Endothelial cell (in vitro differentiated cells): ENCODE results near the gene IFRD2. TPM values are rescaled to one million over a fixed set of nuclear protein-coding genes. Genes with fewer than 3 reads are reported as not detected.
A peak's percentile ranks its signal among the peaks of the same experiment; 100 is the strongest.

ENCODE experiments used
- DNase-seq: peaks from one replicate; pipeline ENCODE4 v3.0.0; 2021; ENCODE audit warnings: low spot score
- H3K27ac Mint-ChIP-seq: one replicate; pipeline ENCODE4 v1.8.0; 2021; ENCODE audit warnings: mixed read lengths, inconsistent platforms; ENCODE audit not compliant: unreplicated experiment
- H3K27me3 Mint-ChIP-seq: one replicate; pipeline ENCODE4 v1.8.0; 2021; ENCODE audit warnings: mild to moderate bottlenecking, moderate library complexity, mixed read lengths, inconsistent platforms; ENCODE audit not compliant: unreplicated experiment
- H3K36me3 Mint-ChIP-seq: one replicate; pipeline ENCODE4 v1.8.0; 2021; ENCODE audit warnings: mild to moderate bottlenecking, low read depth, mixed read lengths, inconsistent platforms; ENCODE audit not compliant: unreplicated experiment
- H3K4me1 Mint-ChIP-seq: one replicate; pipeline ENCODE4 v1.8.0; 2021; ENCODE audit warnings: mild to moderate bottlenecking, mixed read lengths, inconsistent platforms; ENCODE audit not compliant: unreplicated experiment
- H3K4me3 Mint-ChIP-seq: one replicate; pipeline ENCODE4 v1.8.0; 2021; ENCODE audit warnings: mild to moderate bottlenecking, mixed read lengths, inconsistent platforms; ENCODE audit not compliant: unreplicated experiment
- H3K9me3 Mint-ChIP-seq: one replicate; pipeline ENCODE4 v1.8.0; 2021; ENCODE audit warnings: mixed read lengths, inconsistent platforms; ENCODE audit not compliant: unreplicated experiment
- CTCF ChIP-seq: fragments of 200-600 bp; sonication (generic); IDR thresholded peaks from one replicate; pipeline ENCODE4 v1.5.0; 2021; ENCODE audit warnings: antibody characterized with exemption; ENCODE audit not compliant: unreplicated experiment
- total RNA-seq: library from RNA; stranded (reverse); fragmentation: NEBNext Ultra II Directional; extraction: Animal tissue kit (Norgen Biotek cat#: 25700); gene quantifications from one replicate; pipeline ENCODE4 v1.2.1, GENCODE V29; 2021; ENCODE audit not compliant: unreplicated experiment

IFRD2 gene
- total RNA-seq, 1 donor from 2014 or later = 43.2 TPM

GRCh38 chr3:50239649-50240048 lies 52.6 kb downstream of the IFRD2 start:
- peak overlapping the region; percentile 90 for H3K27ac Mint-ChIP-seq
- H3K36me3 Mint-ChIP-seq = peaks cover 34% of the 10 kb centered on the region
- peak overlapping the region; percentile 100 for H3K4me3 Mint-ChIP-seq
- H3K27me3 Mint-ChIP-seq = peaks cover 28% of the 10 kb centered on the region
- no peak for TF ChIP-seq CTCF
- no peak for DNase-seq
- peaks cover 64% of the 10 kb centered on the region for H3K4me1 Mint-ChIP-seq
- no peaks in the 10 kb centered on the region for H3K9me3 Mint-ChIP-seq

GRCh38 chr3:50238549-50239026 lies 53.6 kb downstream of the IFRD2 start:
- no peak for DNase-seq

GRCh38 chr3:50237754-50238548 lies 54.3 kb downstream of the IFRD2 start:
- peaks cover 24% of the 10 kb centered on the region for H3K27me3 Mint-ChIP-seq
- H3K36me3 Mint-ChIP-seq = peaks cover 30% of the 10 kb centered on the region
- H3K4me3 Mint-ChIP-seq = peak overlapping the region; percentile 100
- TF ChIP-seq CTCF = no peak
- DNase-seq = peak; percentile 74
- H3K9me3 Mint-ChIP-seq = no peaks in the 10 kb centered on the region
- peak overlapping the region; percentile 89 for H3K27ac Mint-ChIP-seq
- H3K4me1 Mint-ChIP-seq = peaks cover 56% of the 10 kb centered on the region

More at GRCh38 chr3:50238549-50239026, 53.6 kb downstream of the IFRD2 start:
- Mint-ChIP-seq H3K36me3 (peaks cover 30% of the 10 kb centered on the region), H3K4me1 (peaks cover 57% of the 10 kb centered on the region), H3K4me3 (peak overlapping the region; percentile 100), H3K9me3 (no peaks in the 10 kb centered on the region), H3K27me3 (peaks cover 26% of the 10 kb centered on the region), H3K27ac (peak overlapping the region; percentile 90)
- TF ChIP-seq CTCF = no peak

Other genes with a start within 250 kb of the IFRD2 start
- 219 TPM for gene RBM5, start 203.5 kb downstream of the IFRD2 start, total RNA-seq
- 21.3 TPM for gene SEMA3F, start 137.1 kb downstream of the IFRD2 start, total RNA-seq
- gene GNAT1, start 100.8 kb downstream of the IFRD2 start, total RNA-seq = 0.59 TPM
- gene SLC38A3, start 87.2 kb downstream of the IFRD2 start, total RNA-seq = 0.56 TPM
- 771 TPM for gene GNAI2, start 56.2 kb downstream of the IFRD2 start, total RNA-seq
- 1.7 TPM for gene SEMA3B, start 23.3 kb downstream of the IFRD2 start, total RNA-seq
- gene LSMEM2, start 13.3 kb downstream of the IFRD2 start, total RNA-seq = 0.18 TPM
- 12.7 TPM for gene HYAL3, start 7.0 kb upstream of the IFRD2 start, total RNA-seq
- gene NAA80, start 7.0 kb upstream of the IFRD2 start, total RNA-seq = 17.1 TPM
- gene HYAL1, start 11.1 kb upstream of the IFRD2 start, total RNA-seq = 1.6 TPM
- gene HYAL2, start 30.3 kb upstream of the IFRD2 start, total RNA-seq = 214 TPM
- gene TUSC2, start 35.8 kb upstream of the IFRD2 start, total RNA-seq = 36.4 TPM
- gene RASSF1, start 48.4 kb upstream of the IFRD2 start, total RNA-seq = 14.8 TPM
- gene ZMYND10, start 53.3 kb upstream of the IFRD2 start, total RNA-seq = not detected
- 18.0 TPM for gene NPRL2, start 58.3 kb upstream of the IFRD2 start, total RNA-seq
- 5.5 TPM for gene CYB561D2, start 58.4 kb upstream of the IFRD2 start, total RNA-seq
- gene TMEM115, start 67.1 kb upstream of the IFRD2 start, total RNA-seq = 44.9 TPM
- 17.3 TPM for gene CACNA2D2, start 211.2 kb upstream of the IFRD2 start, total RNA-seq